CD8-positive, alpha-beta memory T cell (primary cell): ENCODE measurements around the gene TRIM28. TPM values are rescaled to one million over a fixed set of nuclear protein-coding genes. Genes with fewer than 3 reads are reported as not detected.
"Not testable (repeated sequence)": the region's sequence is repeated elsewhere in the genome, so short reads cannot be mapped to it uniquely, and the experiment has no call there.

ENCODE experiments used
- CTCF ChIA-PET: fragments of 350-600 bp; sonication (Branson Sonifier 250); formaldehyde crosslinking; loops from one replicate; lab custom pipeline; 2021; ENCODE audit warnings: antibody characterized with exemption; lab: Charles Lee
- POLR2A ChIA-PET: fragments of 350-600 bp; sonication (Branson Sonifier 250); formaldehyde crosslinking; loops from one replicate; lab custom pipeline; 2021; ENCODE audit warnings: antibody characterized with exemption; lab: Charles Lee
- DNase-seq, 5 donors: peaks; one replicate each; pipeline versions ENCODE4 v3.0.0 to v3.0.0-alpha.2; 2020 to 2022; ENCODE audit warnings: mixed read lengths in 1 of 5
- H3K27ac ChIP-seq: one replicate; pipeline ENCODE4 v1.7.0; 2013; ENCODE audit warnings: low read depth, mild to moderate bottlenecking, low read length, moderate library complexity
- H3K27me3 ChIP-seq: 2 replicates; pipeline ENCODE4 v1.7.0; 2013; ENCODE audit warnings: low read length, mild to moderate bottlenecking; ENCODE audit not compliant: insufficient read depth, poor library complexity, severe bottlenecking
- H3K36me3 ChIP-seq: 2 replicates; pipeline ENCODE4 v1.7.0; 2013; ENCODE audit warnings: mild to moderate bottlenecking, low read length, moderate library complexity; ENCODE audit not compliant: insufficient read depth
- H3K4me1 ChIP-seq: 2 replicates; pipeline ENCODE4 v1.7.0; 2013; ENCODE audit warnings: mild to moderate bottlenecking, low read length, moderate library complexity; ENCODE audit not compliant: insufficient read depth
- H3K4me3 ChIP-seq: 2 replicates; pipeline ENCODE4 v1.7.0; 2013; ENCODE audit warnings: mild to moderate bottlenecking, low read length
- H3K9me3 ChIP-seq: 2 replicates; pipeline ENCODE4 v1.7.0; 2013; ENCODE audit warnings: mild to moderate bottlenecking, low read length
- H3K27ac Mint-ChIP-seq, 8 donors: one replicate each; pipeline ENCODE4 v1.8.0; 2020 to 2021; ENCODE audit warnings: mixed read lengths in 8 of 8, mild to moderate bottlenecking in 6 of 8, inconsistent platforms in 3 of 8, moderate library complexity in 3 of 8
- H3K27me3 Mint-ChIP-seq, 2 donors: one replicate each; pipeline ENCODE4 v1.8.0; 2020 to 2021; ENCODE audit warnings: mixed read lengths in 2 of 2, mild to moderate bottlenecking in 1 of 2, moderate library complexity in 1 of 2
- H3K36me3 Mint-ChIP-seq, 3 donors: one replicate each; pipeline ENCODE4 v1.8.0; 2020 to 2021; ENCODE audit warnings: mixed read lengths in 3 of 3, inconsistent platforms in 1 of 3, mild to moderate bottlenecking in 1 of 3
- H3K4me1 Mint-ChIP-seq, 3 donors: one replicate each; pipeline ENCODE4 v1.8.0; 2020 to 2021; ENCODE audit warnings: mixed read lengths in 3 of 3, inconsistent platforms in 1 of 3, mild to moderate bottlenecking in 1 of 3
- H3K4me3 Mint-ChIP-seq, 7 donors: one replicate each; pipeline ENCODE4 v1.8.0; 2020 to 2021; ENCODE audit warnings: mixed read lengths in 7 of 7, mild to moderate bottlenecking in 6 of 7, moderate library complexity in 4 of 7, inconsistent platforms in 2 of 7
- H3K9me3 Mint-ChIP-seq, 5 donors: one replicate each; pipeline ENCODE4 v1.8.0; 2020 to 2022; ENCODE audit warnings: mixed read lengths in 5 of 5, mild to moderate bottlenecking in 3 of 5, moderate library complexity in 2 of 5, inconsistent platforms in 1 of 5
- polyA plus RNA-seq: library from polyadenylated mRNA; unstranded; fragments of 300-500 nt; fragmentation: Illumina TruSeq; gene quantifications from one replicate; pipeline ENCODE4 v1.2.3, GENCODE V29; 2021
- total RNA-seq, 2 experiments: library from RNA; stranded (reverse); gene quantifications; one replicate each; pipeline ENCODE4 v1.2.3, GENCODE V29; 2021

The TRIM28 gene
- total RNA-seq: 100 to 1,000 TPM; 705 to 715 TPM
- 57.5 TPM for polyA plus RNA-seq

GRCh38 chr19:58543826-58544590, at the start of gene TRIM28:
TSS of gene TRIM28 (plus strand) at chr19:58544064. CDS start at chr19:58544758, 694 bp downstream.
- DNase-seq: peak; percentile 100
- Mint-ChIP-seq H3K27me3 (peaks cover 14 to 17% of the 10 kb centered on the region in 2 donors), H3K36me3 (peaks cover 5 to 43% (median 13%) of the 10 kb centered on the region in 3 donors), H3K27ac (peak within 1 kb of the TSS; percentile 98 to 100 (median 99)), H3K4me1 (peaks cover 31 to 42% (median 36%) of the 10 kb centered on the region in 3 donors), H3K9me3 (peaks cover 0 to 1% (median 0%) of the 10 kb centered on the region in 5 donors), H3K4me3 (peak within 1 kb of the TSS; percentile 89 to 96 (median 94))
- H3K27ac ChIP-seq: peak within 1 kb of the TSS; percentile 84
- ChIA-PET CTCF (interaction anchor here (1.1 to 3.6 kb wide), 4 partner anchors 11 to 38 kb away, joined by 3 to 29 read pairs (median 8); partner anchors contain the start of genes CHMP2A and ZBTB45), POLR2A (interaction anchor here (1.0 to 2.8 kb wide), 5 partner anchors 8 to 24 kb away, joined by 3 to 28 read pairs (median 17); partner anchors contain the start of genes CHMP2A, UBE2M and ZBTB45)
- H3K27me3 ChIP-seq: no peaks in the 10 kb centered on the region
- peaks cover 34% of the 10 kb centered on the region for H3K36me3 ChIP-seq
- H3K4me3 ChIP-seq: peak within 1 kb of the TSS; percentile 71
- H3K9me3 ChIP-seq: no peaks in the 10 kb centered on the region
- H3K4me1 ChIP-seq: peaks cover 24% of the 10 kb centered on the region

DNA sequence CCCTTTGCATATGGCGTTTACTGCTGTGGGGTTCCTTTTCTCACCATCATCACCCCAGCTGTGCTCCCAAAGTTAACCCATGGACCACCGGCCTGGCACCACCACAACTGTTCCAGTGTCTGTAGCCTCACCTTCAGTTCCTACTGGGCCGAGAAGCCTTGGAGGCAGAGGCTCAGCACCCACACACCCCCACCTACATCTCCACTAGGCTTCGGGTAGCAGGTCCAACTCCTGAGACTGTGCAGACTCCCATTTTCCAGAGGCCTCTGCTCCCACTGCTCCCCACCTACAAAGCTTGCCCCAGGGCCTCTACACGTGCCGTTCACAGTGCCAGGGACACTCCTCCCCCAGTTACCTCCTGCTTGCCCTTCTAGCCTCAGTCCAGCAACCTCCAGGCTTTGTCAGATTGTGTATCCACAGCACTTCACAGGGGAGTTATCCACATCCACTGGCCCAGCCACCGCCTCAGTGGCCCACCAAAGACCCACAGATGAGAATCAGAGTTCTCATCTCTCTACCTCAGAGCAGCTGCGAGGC, 46.2 kb upstream of the TRIM28 start:
- POLR2A ChIA-PET: no interaction called here
- CTCF ChIA-PET: interaction anchor here (1.1 kb wide), 1 partner anchor 16 kb away, joined by 3 read pairs; no protein-coding TSS in a partner anchor
- H3K9me3 Mint-ChIP-seq: peaks cover 5 to 12% (median 5%) of the 10 kb centered on the region in 5 donors
- H3K4me1 ChIP-seq: peaks cover 18% of the 10 kb centered on the region
- no peak overlapping the region for H3K27ac Mint-ChIP-seq
- H3K27ac ChIP-seq: peak overlapping the region; percentile 60
- no peaks in the 10 kb centered on the region for H3K9me3 ChIP-seq
- H3K4me1 Mint-ChIP-seq: peaks cover 25 to 32% (median 26%) of the 10 kb centered on the region in 3 donors
- H3K36me3 Mint-ChIP-seq: peaks cover 0 to 3% (median 0%) of the 10 kb centered on the region in 3 donors
- H3K27me3 Mint-ChIP-seq: peaks cover 0 to 4% of the 10 kb centered on the region in 2 donors
- H3K27me3 ChIP-seq: no peaks in the 10 kb centered on the region
- DNase-seq: no peak
- peak overlapping the region; percentile 83 for H3K4me3 ChIP-seq
- H3K4me3 Mint-ChIP-seq: peak overlapping the region in 5 of 7 donors; percentile 32 to 70 (median 55)
- no peaks in the 10 kb centered on the region for H3K36me3 ChIP-seq

DNA sequence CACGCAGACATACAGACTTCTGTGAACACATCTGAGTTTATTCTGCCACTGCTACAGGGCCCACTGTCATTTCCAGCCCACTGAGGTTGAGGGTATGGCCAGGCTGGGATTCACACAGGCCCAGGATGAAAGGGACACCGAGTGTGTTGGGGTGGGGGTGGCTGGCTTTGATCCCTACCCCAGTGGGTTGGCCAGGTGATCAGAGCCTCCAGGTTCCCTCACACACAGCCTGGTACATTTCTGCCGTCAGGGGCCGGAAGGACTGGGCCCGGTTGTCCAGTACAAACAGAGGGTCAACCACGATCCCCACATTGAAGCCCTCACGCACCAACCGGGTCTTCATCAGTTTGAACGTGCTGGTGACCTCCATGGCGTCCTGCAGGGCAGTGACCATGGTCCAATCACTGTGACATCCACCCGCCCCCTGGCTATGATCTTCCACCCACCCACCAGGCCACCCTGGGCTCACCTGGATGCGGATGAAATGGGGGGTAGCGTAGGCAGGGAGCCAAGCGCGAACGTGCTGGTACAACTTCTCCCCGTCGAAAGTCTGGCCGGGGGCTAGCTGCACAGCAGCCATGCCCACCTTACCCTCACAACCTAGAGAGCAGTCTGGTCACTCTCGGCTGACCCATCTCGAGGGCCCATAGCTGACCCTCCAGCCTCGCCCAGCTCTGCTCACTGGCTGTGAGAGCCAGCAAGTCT, 45.4 kb upstream of the TRIM28 start:
- Mint-ChIP-seq H3K9me3 (peaks cover 5 to 12% (median 5%) of the 10 kb centered on the region in 5 donors), H3K27ac (peak overlapping the region in 5 of 8 donors; percentile 94 to 98 (median 97)), H3K36me3 (peaks cover 0 to 3% (median 0%) of the 10 kb centered on the region in 3 donors), H3K4me1 (peaks cover 25 to 32% (median 26%) of the 10 kb centered on the region in 3 donors), H3K4me3 (peak overlapping the region; percentile 86 to 96 (median 90)), H3K27me3 (peaks cover 0 to 4% of the 10 kb centered on the region in 2 donors)
- Histone ChIP-seq H3K9me3 (no peaks in the 10 kb centered on the region), H3K27me3 (no peaks in the 10 kb centered on the region), H3K4me1 (peaks cover 18% of the 10 kb centered on the region), H3K36me3 (no peaks in the 10 kb centered on the region), H3K4me3 (peak overlapping the region; percentile 83), H3K27ac (peak overlapping the region; percentile 60)
- DNase-seq: no peak
- ChIA-PET POLR2A (interaction anchor here (0.7 to 1.1 kb wide), 2 partner anchors 9 to 21 kb away, joined by 3 to 5 read pairs; partner anchors contain the start of gene ZBTB45), CTCF (interaction anchor here (1.1 kb wide), 1 partner anchor 12 kb away, joined by 3 read pairs; no protein-coding TSS in a partner anchor)

DNA sequence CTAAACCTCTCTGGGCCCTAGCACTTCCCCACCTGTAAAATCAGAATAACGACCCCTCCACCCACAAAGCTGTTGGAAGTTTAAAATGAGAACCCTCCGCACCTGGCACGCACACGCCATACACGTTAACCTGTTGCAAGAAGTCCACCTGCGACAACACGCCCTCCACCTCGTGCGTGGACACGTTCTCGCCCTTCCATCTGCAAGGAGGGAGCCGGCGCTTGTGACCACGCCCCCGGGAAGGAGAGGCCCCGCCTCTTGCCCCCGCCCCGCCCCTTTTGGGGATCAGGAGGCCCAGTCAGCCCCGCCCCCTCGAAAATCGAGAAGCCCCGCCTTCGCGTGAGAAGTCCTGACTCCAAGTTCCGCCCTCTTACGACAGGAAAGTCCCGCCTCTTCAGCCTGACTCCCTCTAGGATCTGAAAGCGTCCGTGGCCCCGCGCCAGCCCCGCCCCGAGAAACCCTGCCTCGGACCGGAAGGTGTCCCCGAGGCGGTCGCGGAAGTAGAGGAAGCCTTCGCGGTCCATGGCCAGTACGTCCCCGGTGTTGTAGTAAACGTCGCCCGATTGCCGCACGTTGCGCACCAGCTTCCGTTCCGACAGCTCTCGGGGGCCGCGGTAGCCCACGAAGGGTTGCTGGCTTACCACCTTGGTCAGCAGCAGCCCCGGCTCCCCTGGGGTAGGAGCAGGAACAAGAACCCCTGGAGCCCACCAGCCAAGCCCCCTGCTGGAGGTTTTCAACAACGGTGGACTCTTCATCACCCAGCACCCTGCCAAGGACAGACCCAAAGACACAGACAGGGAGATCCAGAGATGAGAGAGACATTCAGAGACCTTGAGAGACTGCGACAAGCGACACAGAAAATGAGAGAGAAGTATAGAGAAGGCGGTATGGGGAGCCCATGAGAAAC, 44.6 kb upstream of the TRIM28 start:
- Histone ChIP-seq H3K4me3 (peak overlapping the region; percentile 83), H3K27ac (peak overlapping the region; percentile 60), H3K9me3 (no peaks in the 10 kb centered on the region), H3K4me1 (peaks cover 18% of the 10 kb centered on the region), H3K36me3 (no peaks in the 10 kb centered on the region), H3K27me3 (no peaks in the 10 kb centered on the region)
- peaks cover 5 to 12% (median 6%) of the 10 kb centered on the region in 5 donors for H3K9me3 Mint-ChIP-seq
- H3K36me3 Mint-ChIP-seq: peaks cover 0 to 3% (median 0%) of the 10 kb centered on the region in 3 donors
- peaks cover 0 to 4% of the 10 kb centered on the region in 2 donors for H3K27me3 Mint-ChIP-seq
- ChIA-PET POLR2A (interaction anchor here (0.7 to 1.1 kb wide), 2 partner anchors 9 to 21 kb away, joined by 3 to 5 read pairs; partner anchors contain the start of gene ZBTB45), CTCF (interaction anchor here (1.1 to 2.6 kb wide), 5 partner anchors 13 to 82 kb away, joined by 3 to 18 read pairs (median 7); partner anchors contain the start of gene ZBTB45)
- peak overlapping the region; percentile 91 to 98 (median 97) for H3K27ac Mint-ChIP-seq
- DNase-seq: peak; percentile 87 to 96 (median 91)
- H3K4me1 Mint-ChIP-seq: peaks cover 25 to 32% (median 26%) of the 10 kb centered on the region in 3 donors
- peak overlapping the region; percentile 86 to 96 (median 90) for H3K4me3 Mint-ChIP-seq

DNA sequence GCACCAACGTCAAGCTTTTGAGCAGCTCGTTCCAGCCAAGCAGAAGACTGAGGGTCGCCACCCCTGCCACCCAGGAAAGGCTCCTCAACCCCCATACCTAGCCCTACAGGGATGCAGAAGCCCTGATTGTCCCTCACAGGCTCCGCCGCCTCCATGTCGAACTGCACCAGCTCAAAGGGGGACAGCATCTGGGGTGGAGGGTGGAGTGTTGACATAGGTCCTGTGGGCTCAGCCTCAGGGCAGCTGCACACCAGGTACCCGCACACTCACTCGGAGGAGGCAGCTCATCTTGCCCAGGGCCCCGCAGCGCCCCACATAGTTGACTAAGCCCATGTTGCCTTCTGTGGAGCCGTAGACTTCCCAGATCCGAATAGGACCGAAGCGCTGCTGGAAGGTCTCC, 43.6 kb upstream of the TRIM28 start:
- Mint-ChIP-seq H3K36me3 (peaks cover 0 to 2% (median 0%) of the 10 kb centered on the region in 3 donors), H3K4me3 (peak overlapping the region in 3 of 7 donors; percentile 11 to 95 (median 28)), H3K27me3 (peaks cover 0 to 4% of the 10 kb centered on the region in 2 donors), H3K9me3 (peaks cover 5 to 12% (median 7%) of the 10 kb centered on the region in 5 donors), H3K4me1 (peaks cover 25 to 32% (median 26%) of the 10 kb centered on the region in 3 donors), H3K27ac (peak overlapping the region in 4 of 8 donors; percentile 70 to 97 (median 94))
- peaks cover 18% of the 10 kb centered on the region for H3K4me1 ChIP-seq
- H3K27me3 ChIP-seq: no peaks in the 10 kb centered on the region
- no peaks in the 10 kb centered on the region for H3K36me3 ChIP-seq
- ChIA-PET POLR2A (no interaction called here), CTCF (interaction anchor here (1.1 to 2.6 kb wide), 4 partner anchors 14 to 81 kb away, joined by 3 to 18 read pairs (median 8); partner anchors contain the start of gene ZBTB45)
- H3K4me3 ChIP-seq: no peak overlapping the region
- H3K27ac ChIP-seq: peak overlapping the region; percentile 60
- no peak for DNase-seq
- H3K9me3 ChIP-seq: no peaks in the 10 kb centered on the region

DNA sequence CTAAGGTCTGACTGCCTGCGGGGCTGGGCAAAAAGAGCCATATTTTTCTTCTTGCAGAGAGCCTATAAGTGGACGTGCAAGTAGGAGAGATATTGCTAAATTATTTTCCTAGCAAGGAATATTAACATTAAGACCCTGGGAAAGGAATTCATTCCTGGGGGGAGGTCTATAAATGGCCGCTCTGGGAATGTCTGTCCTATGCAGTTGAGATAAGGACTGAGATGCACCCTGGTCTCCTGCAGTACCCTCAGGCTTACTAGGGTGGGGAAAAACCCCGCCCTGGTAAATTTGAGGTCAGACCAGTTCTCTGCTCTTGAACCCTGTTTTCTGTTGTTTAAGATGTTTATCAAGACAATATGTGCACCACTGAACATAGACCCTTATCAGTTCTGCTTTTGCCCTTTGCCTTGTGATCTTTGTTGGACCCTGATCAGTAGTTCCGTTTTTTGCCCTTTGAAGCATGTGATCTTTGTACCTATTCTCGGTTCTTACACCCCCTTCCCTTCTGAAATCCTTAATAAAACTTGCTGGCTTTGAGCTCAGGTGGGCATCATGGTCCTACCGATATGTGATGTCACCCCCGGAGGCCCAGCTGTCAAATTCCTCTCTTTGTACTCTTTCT, 36.2 kb upstream of the TRIM28 start:
- DNase-seq: not testable (repeated sequence)

More for the DNA sequence above, 36.2 kb upstream of the TRIM28 start:
- H3K36me3 Mint-ChIP-seq, POLR2A ChIA-PET, H3K4me1 ChIP-seq, H3K27ac ChIP-seq, H3K36me3 ChIP-seq, H3K27me3 Mint-ChIP-seq, H3K9me3 ChIP-seq, H3K27me3 ChIP-seq, H3K4me3 ChIP-seq, H3K4me1 Mint-ChIP-seq, CTCF ChIA-PET: not testable (repeated sequence)
- peaks cover 4 to 16% (median 14%) of the 10 kb centered on the region in 5 donors for H3K9me3 Mint-ChIP-seq
- H3K4me3 Mint-ChIP-seq: peak overlapping the region in 1 of 7 donors; percentile 15
- peak overlapping the region in 1 of 8 donors; percentile 31 for H3K27ac Mint-ChIP-seq
